ENCODE data around the gene FTO.

- TF ChIP-seq MAX (IDR thresholded peaks at IDR 0.05) (no peak), USF2 (IDR thresholded peaks at IDR 0.05; ENCODE audit: low read length) (no peak), JUN (IDR thresholded peaks at IDR 0.05; ENCODE audit: low read depth, low read length) (no peak), SIRT6 (IDR thresholded peaks at IDR 0.05; ENCODE audit: low read length) (no peak)
Measured at GRCh38 chr16:53947642-53948041, 243.7 kb downstream of the FTO start.

Data from H1 (cell line).